Islet of Langerhans (tissue), 1 donor: Measurements from ENCODE around the gene RAB7A.
"Not testable (repeated sequence)": the region's sequence is repeated elsewhere in the genome, so short reads cannot be mapped to it uniquely, and the experiment has no call there.

ENCODE experiments used
- FAIRE-seq: peaks from one replicate; lab custom pipeline; 2011; peaks lifted over from hg19 to GRCh38; lab: Jason Lieb, UNC

Gene RAB7A

DNA sequence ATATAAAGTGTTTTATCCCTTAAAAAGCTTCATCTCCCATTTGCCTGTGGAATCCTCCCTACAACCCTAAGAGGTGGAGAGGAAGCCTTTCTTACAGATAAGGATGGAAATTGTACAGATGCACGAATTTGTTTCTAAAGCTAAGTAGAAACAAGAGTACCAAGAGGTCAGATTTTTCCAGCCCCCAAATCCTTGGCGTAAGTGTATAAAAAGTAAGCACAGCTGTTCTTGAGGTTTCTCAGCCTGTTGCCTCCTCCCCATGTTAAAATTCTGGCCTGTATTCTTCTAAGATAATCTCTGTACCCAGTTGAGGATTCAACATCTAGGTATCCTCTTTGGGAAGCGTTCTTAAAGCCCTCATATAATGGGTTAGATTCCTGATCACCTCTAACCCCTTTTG, 34.9 kb downstream of the RAB7A start:
- FAIRE-seq, result no peak

DNA sequence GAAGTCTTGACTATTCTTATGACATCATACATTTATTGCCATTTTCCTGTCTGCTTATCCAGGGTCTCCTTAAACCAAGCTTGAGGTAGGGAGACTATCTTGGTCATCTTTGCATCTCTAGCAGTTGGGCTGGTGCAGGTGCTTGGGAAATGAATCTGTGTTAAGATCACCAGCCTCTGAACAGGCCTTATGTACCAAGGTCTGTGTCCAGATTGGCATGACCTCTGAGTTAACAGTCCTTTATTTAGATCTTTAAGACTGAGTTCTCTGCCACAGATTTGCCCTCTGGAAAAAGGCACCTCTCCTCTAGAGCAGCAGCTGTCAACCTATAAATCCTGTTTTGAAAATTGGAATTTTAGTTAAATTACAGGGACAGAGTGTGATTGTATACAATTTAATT, 35.4 kb downstream of the RAB7A start:
- no peak for FAIRE-seq

DNA sequence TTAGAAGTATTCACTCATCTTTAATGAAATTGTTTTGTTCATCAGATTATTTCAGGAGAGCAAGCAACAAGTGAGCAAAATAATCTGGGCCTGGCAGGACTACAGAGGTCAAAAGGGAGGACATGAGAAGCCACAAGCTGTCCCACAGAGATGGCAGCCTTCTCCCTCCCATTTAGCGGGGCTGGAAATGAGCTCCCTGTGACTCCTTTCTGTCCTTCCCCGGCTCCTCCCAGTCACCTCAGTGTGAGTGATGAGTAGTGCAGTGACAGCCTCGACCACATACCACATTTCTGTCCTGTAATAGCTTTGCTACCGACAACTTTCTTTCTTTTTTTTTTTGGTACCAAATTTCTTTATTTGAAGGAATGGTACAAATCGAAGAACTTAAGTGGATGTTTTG, 38.0 kb downstream of the RAB7A start:
- FAIRE-seq, result no peak

DNA sequence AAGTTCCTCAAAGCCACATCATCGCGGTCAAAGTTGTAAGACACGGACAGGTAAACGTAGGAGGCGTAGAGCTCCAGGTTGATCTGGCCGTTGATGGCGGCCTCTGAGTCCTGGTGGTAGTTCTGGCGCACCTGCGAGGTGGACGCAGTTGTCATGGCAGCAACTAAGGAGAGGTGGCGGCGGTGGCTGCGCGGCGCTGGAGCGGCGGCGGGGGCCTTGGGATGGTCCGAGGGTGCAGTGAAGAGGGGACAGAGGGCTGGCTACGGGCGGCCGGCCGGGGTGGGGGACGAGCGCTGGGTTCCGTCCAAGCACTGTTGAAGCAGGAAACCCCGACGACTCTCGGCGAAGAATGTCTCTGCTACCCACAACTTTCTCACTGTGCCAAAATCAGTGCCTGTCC, 38.9 kb downstream of the RAB7A start:
- FAIRE-seq, result no peak

GRCh38 chr3:128767094-128767750, 41.2 kb downstream of the RAB7A start:
- FAIRE-seq, result no peak

DNA sequence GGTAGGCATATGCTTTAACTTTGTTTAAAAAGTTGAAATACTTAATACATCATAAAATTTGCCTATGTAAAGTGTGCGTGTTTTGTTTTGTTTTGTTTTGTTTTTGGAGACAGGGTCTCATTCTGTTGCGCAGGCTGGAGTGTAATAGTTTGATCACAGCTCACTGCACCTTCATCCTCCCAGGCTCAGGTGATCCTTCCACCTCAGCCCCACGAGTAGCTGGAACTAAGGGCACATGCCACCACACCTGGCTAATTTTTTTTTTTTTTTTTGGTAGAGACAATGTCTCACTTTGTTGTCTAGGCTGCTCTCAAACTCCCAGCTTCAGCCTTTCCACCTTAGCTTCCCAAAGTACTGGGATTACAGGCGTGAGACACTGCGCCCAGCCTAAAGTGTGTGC, 42.5 kb downstream of the RAB7A start:
- no peak for FAIRE-seq

DNA sequence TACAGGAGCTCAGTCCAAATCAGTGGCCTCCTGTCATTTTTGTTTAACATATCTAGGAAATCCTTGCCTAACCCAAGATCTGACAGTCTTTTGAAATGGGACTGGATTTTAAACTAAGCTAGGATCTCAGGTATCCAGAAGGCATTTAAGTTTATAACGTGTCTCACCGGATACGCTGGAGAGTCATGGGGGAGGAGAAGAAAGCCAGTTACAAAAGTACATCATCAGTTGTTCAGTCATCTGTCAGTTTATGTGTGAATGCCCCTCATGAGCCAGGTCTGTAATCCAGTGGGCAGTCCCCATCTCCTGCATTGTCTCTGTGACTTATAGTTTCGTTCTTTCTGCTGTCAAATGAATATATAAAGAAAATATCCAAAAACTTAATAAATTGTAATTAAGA, 44.4 kb downstream of the RAB7A start:
- FAIRE-seq, result no peak

DNA sequence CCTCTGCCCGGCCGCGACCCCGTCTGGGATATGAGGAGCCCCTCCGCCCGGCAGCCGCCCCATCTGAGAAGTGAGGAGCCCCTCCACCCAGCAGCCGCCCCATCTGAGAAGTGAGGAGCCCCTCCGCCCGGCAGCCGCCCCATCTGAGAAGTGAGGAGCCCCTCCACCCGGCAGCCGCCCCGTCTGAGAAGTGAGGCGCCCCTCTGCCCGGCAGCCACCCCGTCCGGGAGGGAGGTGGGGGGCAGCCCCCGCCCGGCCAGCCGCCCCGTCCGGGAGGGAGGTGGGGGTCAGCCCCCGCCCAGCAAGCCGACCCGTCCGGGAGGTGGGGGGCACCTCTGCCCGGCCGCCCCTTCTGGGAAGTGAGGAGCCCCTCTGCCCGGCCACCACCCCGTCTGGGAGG, 47.2 kb downstream of the RAB7A start:
- FAIRE-seq, result not testable (repeated sequence)

- FAIRE-seq, result not testable (repeated sequence)
Observed at GRCh38 chr3:128773592-128773991, 47.6 kb downstream of the RAB7A start.

GRCh38 chr3:128775241-128775640, 49.3 kb downstream of the RAB7A start:
- no peak for FAIRE-seq

GRCh38 chr3:128775906-128776542, 50.0 kb downstream of the RAB7A start:
- no peak for FAIRE-seq

- FAIRE-seq, result no peak
Observed at GRCh38 chr3:128780101-128780837, 54.3 kb downstream of the RAB7A start.

- FAIRE-seq, result no peak
Observed at GRCh38 chr3:128781164-128781563, 55.2 kb downstream of the RAB7A start.

DNA sequence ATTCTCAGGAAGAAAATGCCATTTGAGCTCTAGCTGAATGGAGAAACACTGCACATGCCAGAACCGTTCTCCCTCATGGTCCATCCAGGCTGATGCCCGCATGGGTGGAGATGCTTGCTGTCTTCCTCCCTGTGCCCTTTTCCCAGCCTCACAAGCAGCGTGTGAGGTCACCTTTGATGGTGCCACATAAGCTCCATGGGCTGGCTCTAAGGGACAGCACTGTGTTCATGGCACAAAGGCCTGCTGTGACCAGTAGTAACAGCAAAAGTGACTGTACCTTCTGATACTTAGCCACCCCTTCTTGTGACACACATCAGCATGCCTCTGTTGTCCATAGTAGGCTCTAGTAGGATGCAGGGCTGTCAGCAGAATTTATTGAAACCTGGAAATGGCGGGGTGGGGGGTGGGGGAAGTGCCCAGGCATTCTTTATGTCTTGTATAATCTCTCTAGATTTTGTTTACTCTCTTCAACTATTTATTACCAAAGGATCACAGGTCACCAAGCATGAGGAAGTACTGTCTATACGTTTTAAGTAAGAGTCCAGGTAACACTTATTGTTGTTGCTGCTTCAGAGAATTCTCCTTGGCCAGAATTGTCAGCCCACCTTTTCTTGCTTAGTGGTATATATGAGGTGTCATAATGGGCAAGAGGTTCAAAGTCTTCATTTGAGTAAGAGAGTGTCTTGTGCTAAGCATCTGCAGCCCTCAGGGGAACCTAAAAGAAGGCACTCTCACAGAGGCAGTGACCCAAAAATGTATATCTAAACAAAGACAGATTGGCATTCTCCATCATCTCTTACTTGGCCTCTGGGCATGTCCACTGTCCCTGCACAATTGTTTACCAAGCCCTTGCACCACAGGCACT, 56.5 kb downstream of the RAB7A start:
- FAIRE-seq, result no peak

DNA sequence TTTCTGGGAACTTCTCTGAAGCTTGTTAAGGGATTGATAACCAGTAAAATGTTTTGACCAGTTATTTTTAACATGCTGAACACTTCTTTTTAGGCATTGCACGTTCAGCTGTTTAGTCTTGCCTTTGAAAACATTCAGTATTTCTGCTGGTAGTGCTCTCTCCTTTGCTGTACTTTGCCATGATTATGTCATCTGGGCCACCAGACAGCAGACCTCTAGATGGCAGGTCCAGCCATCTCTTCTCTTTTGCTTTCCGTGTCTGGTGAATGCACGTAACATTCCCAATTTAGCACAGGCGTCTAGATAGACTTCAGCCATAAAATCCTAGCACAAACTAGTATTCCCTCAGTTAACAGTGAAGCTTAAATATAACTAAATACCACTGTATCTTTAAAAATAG, 57.8 kb downstream of the RAB7A start:
- FAIRE-seq, result no peak

DNA sequence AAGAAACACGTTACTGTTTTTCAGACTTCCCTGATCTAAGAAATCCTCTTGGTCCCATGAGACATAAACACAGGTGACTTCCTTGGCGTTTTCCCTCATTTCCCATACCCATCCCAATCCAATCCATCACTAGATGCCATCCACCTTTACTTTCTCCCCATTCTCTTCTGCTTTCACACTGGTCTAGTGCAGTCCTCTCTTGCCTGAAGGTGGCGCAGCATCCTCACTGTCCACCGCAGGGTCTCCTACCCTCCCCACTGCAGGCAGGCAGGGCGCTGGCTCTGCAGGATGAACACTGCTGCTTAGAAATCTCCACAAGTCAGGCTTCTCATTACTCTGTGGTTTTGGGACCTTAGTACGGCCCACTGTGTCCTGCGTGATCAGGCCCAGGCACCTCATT, 58.2 kb downstream of the RAB7A start:
- FAIRE-seq, result no peak

DNA sequence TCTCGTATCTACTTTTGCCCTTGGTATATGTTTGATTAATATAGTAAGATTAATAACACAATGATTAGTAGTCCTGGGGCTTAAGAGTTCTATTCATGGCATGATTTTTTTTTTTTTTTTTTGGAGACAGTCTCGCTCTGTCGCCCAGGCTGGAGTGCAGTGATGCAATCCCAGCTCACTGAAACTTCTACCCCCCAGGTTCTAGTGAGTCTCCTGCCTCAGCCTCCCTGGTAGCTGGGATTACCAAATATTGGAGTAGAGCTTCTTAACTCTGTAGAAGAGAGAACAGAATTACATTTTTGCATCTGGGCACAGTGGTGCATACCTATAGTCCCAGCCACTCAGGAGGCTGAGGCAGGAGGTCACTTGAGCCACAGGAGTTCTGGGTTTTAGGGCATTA, 58.9 kb downstream of the RAB7A start:
- no peak for FAIRE-seq

DNA sequence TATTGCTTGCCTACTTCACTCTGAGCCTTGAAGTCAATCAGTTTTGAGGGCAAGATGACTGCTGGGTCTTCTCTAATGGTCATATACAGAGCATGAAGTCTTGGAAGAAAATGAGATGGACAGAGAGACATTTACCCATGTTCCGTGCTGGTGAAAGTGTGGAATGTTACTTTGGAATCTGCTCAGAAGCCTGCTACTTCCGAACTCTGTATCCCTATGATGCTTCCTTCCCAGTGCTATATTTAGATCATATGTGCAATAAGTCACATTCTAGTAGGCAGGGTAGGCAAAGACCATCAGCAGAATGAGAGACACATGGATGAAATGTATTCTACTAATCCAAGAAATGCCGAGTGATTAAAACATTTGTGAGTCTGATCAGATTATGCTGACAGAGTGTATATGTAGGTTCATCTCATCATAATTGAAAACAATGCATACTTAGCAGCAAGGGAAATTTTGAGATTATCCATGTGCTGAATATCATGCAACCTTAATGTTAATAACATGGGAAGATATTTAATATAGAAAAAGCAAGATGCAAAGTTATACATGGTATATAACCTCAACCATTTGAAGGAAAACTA, 60.5 kb downstream of the RAB7A start:
- no peak for FAIRE-seq

- no peak for FAIRE-seq
Observed at GRCh38 chr3:128787256-128788253, 61.6 kb downstream of the RAB7A start.

GRCh38 chr3:128788268-128788869, 62.4 kb downstream of the RAB7A start:
- no peak for FAIRE-seq
